Testis (tissue), 2 donors: ENCODE results near the gene PVR.

Experiments used
- POLR2A ChIP-seq: fragments of 450-650 bp; IDR thresholded peaks from one replicate; pipeline ENCODE4 v1.6.1; 2017; ENCODE audit warnings: antibody characterized with exemption, mild to moderate bottlenecking, moderate library complexity
- TF ChIP-seq, protein P1 (sequence below), 3 experiments: fragments of 450-650 bp in 2 of 3; fragments of 200-600 bp in 1 of 3; sonication (generic) in 1 of 3; IDR thresholded peaks; one replicate each; pipeline ENCODE4 v1.5.1; 2016 to 2019; ENCODE audit warnings: antibody characterized with exemption in 3 of 3, mild to moderate bottlenecking in 2 of 3, moderate library complexity in 1 of 3

DNA sequence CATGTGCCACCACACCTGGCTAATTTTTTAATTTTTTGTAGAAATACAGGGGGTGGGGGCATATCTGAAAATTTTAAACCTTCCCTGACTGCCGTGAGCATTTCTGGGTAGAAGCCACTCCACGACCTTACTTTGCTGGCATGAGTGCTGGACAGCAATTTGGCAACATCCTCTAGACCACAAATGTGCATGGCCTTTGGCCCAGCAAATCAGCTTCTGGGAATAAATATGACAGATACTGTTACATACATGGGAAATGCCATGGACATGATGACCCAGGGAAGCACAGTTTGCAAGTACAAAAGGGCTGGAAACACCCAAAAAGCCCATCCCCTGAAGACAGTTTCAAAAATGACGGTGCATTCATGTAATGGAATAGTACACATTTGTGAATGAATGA is 3.2 kb upstream of the PVR start:
- TF ChIP-seq POLR2A = no peak
- TF ChIP-seq, protein P1, sequence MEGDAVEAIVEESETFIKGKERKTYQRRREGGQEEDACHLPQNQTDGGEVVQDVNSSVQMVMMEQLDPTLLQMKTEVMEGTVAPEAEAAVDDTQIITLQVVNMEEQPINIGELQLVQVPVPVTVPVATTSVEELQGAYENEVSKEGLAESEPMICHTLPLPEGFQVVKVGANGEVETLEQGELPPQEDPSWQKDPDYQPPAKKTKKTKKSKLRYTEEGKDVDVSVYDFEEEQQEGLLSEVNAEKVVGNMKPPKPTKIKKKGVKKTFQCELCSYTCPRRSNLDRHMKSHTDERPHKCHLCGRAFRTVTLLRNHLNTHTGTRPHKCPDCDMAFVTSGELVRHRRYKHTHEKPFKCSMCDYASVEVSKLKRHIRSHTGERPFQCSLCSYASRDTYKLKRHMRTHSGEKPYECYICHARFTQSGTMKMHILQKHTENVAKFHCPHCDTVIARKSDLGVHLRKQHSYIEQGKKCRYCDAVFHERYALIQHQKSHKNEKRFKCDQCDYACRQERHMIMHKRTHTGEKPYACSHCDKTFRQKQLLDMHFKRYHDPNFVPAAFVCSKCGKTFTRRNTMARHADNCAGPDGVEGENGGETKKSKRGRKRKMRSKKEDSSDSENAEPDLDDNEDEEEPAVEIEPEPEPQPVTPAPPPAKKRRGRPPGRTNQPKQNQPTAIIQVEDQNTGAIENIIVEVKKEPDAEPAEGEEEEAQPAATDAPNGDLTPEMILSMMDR (IDR thresholded peaks at IDR 0.05) = no peak
